ENCODE data around the gene SH3BP2.

The SH3BP2 gene

DNA sequence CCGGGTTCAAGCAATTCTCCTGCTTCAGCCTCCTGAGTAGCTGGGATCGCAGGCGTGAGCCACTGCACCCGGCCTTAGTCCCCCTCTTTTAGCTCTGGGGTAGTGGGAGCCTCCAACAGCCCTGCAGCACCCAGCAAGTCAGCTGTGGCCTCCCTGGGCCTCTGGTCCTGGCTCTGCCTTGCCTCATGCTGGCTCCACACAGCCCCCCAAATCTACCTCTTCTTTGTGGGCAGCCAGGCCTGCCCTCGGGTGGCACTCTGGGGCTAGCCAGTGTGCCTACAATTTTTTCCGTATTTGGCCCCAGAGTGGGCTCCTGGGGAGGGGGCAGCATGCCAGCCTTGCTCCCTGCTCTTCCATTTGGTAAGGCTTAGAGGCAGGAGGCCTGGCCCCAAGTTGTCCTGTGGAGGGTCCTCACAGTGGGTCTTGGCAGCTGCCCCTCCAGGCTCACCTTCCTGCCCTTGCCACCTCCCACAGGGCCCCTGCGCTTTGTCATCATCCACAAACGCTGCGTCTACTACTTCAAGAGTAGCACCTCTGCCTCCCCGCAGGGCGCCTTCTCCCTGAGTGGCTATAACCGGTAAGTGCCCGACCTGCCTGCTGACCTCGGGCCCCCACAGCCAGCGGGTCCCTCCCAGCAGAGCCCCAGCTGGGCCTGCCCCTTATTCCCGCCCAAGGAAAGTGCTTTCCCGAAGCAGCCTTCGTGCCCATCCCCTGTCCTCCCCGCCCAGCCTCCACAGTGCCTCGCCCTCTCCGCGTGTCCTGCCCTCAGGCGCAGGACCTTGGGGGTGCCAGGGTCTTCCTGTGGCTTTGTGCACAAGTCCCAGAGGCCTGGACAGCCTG, 29.8 kb downstream of the SH3BP2 start:
- DNase-seq: no peak

DNA sequence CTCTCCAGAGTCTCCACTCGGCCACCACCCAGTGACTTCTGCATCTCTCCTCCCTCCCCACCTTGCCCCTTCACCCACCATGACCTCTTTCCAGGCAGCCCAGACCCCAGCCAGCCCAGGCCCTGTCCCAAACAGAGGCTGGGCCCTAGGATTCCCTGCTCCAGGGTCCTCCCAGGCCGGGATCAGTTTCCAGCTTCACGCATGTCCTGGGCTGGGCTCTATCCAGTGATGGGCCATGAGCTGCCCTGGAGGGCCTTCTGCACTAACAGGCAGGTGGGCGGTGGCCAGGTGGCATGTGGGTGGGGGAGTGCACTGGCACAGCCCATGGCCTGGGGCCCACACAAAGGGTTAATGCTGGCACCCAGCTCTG, 30.4 kb downstream of the SH3BP2 start:
- DNase-seq: no peak

- DNase-seq: no peak
Observed at GRCh38 chr4:2823671-2824328, 30.9 kb downstream of the SH3BP2 start.

GRCh38 chr4:2824329-2824835, 31.5 kb downstream of the SH3BP2 start:
- DNase-seq: no peak

GRCh38 chr4:2824836-2825381, 32.0 kb downstream of the SH3BP2 start:
- no peak for DNase-seq

- DNase-seq: no peak
Observed at GRCh38 chr4:2825740-2826139, 32.9 kb downstream of the SH3BP2 start.

DNA sequence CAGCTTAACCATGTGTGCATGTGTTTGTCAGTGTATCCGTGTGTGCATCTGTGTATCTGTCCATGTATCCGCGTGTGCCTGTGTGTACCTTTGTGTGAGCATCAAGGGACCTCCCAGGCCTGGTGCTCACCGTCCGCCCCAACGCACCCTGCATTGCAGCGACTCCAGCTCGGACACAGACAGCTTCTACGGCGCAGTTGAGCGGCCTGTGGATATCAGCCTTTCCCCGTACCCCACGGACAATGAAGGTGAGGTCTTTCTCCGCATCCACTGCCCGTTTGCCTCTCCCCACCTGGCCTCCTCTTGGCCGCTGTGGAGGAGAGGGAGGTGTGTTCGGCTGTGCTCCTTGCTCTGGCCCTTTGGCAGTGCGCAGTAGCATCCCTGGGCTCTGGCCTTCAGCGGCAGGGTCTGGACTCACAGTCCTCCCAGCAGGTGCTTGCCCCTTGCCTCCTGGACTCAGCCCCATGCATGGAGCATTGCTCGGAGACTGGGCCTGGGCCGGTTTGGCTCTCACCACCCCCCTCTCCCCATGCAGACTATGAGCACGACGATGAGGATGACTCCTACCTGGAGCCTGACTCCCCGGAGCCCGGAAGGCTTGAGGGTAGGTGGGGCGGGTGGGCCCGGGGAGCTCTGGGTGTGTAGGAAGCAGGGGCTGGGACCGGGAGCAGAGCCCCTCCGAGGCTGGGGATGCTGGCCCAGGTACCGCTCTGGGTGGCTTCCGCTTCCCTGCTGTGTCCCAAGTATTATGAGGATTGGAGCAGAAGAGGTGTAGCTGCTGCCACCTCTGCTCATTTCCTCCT, 34.4 kb downstream of the SH3BP2 start:
- no peak for DNase-seq

DNA sequence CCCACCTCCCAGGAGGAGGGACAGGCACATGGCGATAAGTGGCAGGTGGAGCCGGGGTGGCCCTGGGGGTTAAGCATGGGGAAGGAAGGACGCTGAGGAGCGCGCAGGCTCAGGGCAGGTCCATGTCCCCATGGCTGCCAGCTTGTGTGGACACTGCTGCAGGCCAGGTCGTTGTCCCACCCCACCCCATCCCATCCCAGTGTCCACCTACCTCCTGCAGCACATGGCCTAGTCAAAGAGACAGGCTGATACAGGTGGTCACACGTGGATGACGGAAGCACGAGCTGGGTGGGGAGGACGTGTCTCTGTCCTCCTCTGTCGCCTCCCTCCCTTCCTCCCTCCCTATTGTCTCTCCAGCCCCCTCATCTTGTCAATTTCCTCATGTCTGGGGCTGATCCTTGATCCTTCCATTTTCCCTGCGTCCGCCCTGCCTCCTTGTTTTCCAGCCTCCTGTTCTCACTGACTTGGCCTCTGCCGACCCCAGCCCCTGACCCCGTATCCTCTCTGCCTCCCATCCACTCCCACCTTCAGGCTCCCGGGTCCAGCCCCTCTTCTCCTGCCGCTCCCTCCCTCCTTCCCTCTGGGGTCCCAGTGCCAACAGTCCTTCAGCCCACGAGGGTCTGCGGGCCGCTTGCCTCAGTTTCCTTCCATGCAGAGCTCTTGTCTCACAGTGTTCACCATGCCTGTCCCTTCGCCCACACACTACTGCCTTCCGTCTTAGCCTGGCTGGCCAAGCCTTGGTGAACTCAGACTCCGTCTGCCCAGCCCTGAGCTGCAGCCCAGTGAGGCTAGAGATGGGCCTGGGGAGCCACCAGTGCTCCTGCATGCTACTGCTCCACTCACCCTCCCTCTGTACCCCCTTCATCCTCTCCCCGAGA, 35.2 kb downstream of the SH3BP2 start:
- DNase-seq: no peak

DNA sequence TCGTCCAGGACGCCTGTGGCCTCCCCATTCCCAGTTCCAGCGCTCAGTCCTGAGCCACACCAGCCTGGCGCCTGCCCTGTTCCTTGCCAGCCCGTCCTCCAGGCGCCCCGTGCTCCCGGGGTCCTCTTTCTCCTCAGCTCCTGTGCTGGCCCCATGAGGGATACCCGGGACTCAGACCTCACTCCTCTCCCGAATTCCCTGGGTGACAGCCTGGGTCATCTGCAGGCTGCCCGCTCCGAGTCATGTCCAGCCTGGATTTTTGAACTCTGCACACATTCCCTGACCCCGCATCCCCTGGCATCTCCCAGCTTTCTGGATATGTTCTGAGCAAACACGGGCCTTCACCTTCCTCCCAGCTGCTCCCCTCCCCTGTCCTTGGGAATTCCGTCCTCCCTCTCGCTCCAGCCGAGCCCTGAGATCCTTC, 35.9 kb downstream of the SH3BP2 start:
- no peak for DNase-seq

GRCh38 chr4:2829321-2829932, 36.5 kb downstream of the SH3BP2 start:
- no peak for DNase-seq

- no peak for DNase-seq
Observed at GRCh38 chr4:2829933-2830451, 37.1 kb downstream of the SH3BP2 start.

- no peak for DNase-seq
Observed at GRCh38 chr4:2830632-2831610, 38.0 kb downstream of the SH3BP2 start.

GRCh38 chr4:2831611-2832308, 38.9 kb downstream of the SH3BP2 start:
- no peak for DNase-seq

DNA sequence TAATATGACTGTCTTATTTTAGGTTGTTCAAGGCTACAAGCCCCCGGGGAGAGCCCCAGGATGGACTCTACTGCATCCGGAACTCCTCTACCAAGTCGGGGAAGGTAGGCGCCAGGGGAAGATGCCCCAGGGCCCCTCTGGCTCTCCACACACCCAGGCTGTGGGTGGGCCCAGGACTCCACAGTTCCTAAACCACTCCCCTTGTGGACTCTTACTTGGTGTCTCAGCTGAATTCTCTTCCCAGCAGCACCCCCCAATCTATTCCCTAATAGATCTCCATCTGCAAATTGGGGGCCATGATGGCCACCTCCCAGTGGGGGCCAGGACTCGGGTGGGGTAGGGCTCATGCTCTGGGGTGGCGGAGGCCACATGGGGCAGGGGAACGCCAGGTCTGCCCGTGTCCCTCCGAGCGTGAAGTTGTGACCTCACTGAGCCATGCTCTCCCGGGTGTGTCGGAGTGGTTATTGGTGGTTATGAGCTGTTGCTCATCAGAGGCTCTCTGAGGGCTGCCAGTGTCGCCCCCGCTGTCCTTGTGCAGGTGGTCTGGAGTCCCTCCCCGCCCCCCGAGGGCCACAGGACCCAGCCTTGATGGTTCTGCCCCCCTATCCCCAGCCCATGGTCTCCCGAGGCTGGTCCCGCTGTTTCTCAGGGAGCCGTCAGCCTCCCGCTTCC, 39.6 kb downstream of the SH3BP2 start:
- DNase-seq: no peak

DNA sequence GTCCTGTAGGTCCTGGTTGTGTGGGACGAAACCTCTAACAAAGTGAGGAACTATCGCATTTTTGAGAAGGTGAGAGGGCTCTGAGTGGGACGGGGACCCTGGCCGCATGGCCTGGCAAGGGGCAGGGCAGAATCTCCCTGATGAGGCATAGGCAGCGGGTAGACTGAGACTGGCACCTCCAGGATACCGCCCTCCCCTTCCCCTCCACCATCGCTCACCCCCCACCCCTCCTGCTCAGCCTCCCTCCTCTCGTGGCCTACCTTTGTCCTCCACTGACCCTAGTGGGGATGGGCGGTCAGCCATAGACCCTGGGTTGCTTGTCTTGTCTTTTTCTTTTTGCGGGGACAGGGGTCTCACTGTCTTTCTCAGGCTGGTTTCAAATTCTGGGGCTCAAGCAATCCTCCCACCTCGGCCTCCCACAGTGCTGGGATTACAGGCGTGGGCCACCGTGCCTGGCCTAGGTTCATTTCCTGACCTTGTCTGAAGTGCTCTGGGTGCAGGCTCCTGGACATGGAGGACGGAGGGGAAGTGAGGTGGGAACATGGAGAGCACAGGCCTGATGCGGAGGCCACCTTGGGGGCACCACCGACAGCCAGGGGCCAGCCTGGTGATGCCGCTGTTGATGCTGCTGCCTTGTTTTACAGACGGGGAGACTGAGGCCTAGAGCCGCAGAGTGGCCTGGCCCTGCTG, 40.2 kb downstream of the SH3BP2 start:
- DNase-seq: no peak

GRCh38 chr4:2833671-2834000, 40.8 kb downstream of the SH3BP2 start:
- no peak for DNase-seq

DNA sequence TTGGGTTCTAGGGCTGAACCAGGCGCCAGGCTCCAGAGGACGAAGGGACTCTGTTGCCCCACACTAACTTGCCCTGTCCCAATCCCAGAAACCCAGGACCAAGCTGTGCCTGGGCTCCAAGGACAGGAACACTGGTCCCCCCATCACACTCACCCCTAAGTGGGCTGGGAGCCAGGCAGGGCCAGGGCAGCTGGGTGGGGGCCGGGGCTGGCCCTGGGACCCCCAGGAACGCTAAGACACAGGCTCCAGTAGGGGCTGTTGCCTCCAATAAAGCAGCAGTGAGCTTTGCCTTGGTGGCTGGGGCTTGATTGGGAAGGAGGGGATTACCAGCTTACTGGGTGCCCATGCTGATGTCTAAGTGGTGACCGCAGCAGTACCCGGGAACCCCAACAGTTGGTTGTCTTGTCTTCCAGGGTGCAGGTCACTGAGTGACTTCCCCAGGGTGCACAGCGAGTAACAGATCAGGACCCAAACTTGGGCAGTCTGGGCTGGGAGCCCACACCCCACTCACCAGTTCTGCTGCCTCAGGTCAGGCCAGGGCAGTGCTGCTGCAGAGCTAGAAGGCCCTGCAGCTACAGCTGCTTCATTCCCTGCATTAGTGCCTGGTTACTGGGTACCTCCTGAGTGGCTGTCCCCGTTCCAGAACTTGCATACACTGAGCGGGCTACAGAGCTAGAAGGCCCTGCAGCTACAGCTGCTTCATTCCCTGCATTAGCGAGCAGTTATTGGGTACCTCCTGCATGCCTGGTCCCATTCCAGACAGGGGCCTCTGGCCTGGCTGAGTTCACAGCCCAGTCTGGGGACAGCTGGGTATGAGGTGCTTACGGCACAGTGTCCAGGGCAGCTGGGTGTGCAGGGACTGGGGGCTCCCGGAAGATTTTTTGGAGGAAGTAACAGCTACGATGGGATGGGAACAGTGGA, 41.4 kb downstream of the SH3BP2 start:
- no peak for DNase-seq
